Gastroesophageal sphincter (tissue), 4 donors: ENCODE data around the gene MGST3. TPM values are rescaled to one million over a fixed set of nuclear protein-coding genes. Genes with fewer than 3 reads are reported as not detected.
"Not testable (repeated sequence)": the region's sequence is repeated elsewhere in the genome, so short reads cannot be mapped to it uniquely, and the experiment has no call there.

Source experiments
- ATAC-seq: fragments of 150-250 bp; one replicate; pipeline ENCODE4 v1.9.1; 2016; ENCODE audit warnings: mild to moderate bottlenecking, moderate library complexity
- H3K27ac ChIP-seq, 4 donors: fragments of 200-600 bp; sonication (generic) in 3 of 4; 1 replicate in 3 of 4; 2 replicates in 1 of 4; pipeline ENCODE4 v1.5.1; 2016 to 2019
- H3K27me3 ChIP-seq: fragments of 200-600 bp; sonication (generic); one replicate; pipeline ENCODE4 v1.5.1; 2019
- H3K36me3 ChIP-seq, 2 donors: fragments of 200-600 bp; sonication (generic); one replicate each; pipeline ENCODE4 v1.5.1; 2019; ENCODE audit warnings: control low read depth in 1 of 2
- H3K4me1 ChIP-seq, 3 donors: fragments of 200-600 bp; sonication (generic); 1 replicate in 2 of 3; 2 replicates in 1 of 3; pipeline ENCODE4 v1.5.1; 2016 to 2019; ENCODE audit warnings: control low read depth in 2 of 3
- H3K4me3 ChIP-seq, 2 donors: fragments of 200-600 bp; sonication (generic); one replicate each; pipeline ENCODE4 v1.5.1; 2019; ENCODE audit warnings: mild to moderate bottlenecking in 1 of 2, moderate library complexity in 1 of 2
- H3K9me3 ChIP-seq, 3 donors: fragments of 200-600 bp; sonication (generic); one replicate each; pipeline ENCODE4 v1.5.1; 2017 to 2019; ENCODE audit warnings: control low read depth in 2 of 3
- CTCF ChIP-seq, 4 experiments: fragments of 200-600 bp in 2 of 4; fragments of 450-650 bp in 2 of 4; sonication (generic) in 1 of 4; IDR thresholded peaks; one replicate each; pipeline ENCODE4 v1.5.1; 2017 to 2019; ENCODE audit warnings: antibody characterized with exemption in 4 of 4, mild to moderate bottlenecking in 2 of 4, moderate library complexity in 2 of 4
- EP300 ChIP-seq: sonication (generic); formaldehyde crosslinking; IDR thresholded peaks from one replicate; pipeline ENCODE4 v1.6.1; 2017; ENCODE audit warnings: antibody characterized with exemption, mild to moderate bottlenecking
- POLR2A ChIP-seq, 2 donors: fragments of 450-650 bp; IDR thresholded peaks; one replicate each; pipeline ENCODE4 v1.6.1; 2017; ENCODE audit warnings: antibody characterized with exemption in 2 of 2, mild to moderate bottlenecking in 2 of 2, moderate library complexity in 1 of 2
- POLR2AphosphoS5 ChIP-seq: sonication (generic); formaldehyde crosslinking; IDR thresholded peaks from one replicate; pipeline ENCODE4 v1.6.1; 2017; ENCODE audit warnings: antibody characterized with exemption
- WGBS, 2 donors: methylation state at CpG; one replicate each; pipeline ENCODE4 v1.1.5; 2018; ENCODE audit warnings: low coverage in 1 of 2; 5-methylcytosine and 5-hydroxymethylcytosine counted together
- total RNA-seq, 4 donors: library from RNA; depleted of rRNA; stranded (reverse); fragments of >200 nt; gene quantifications; one replicate each; pipeline ENCODE4 v1.1.0, GENCODE V29; 2016

The MGST3 gene
- total RNA-seq, 4 donors from 2014 or later = 190 to 236 (median 230) TPM

- WGBS, 2 donors = 0 to 22% methylated on average over 2 of the region's 2 CpGs
- TF ChIP-seq POLR2A (IDR thresholded peaks at IDR 0.05) (no peak), CTCF (IDR thresholded peaks at IDR 0.05) (no peak)
- H3K27me3 ChIP-seq = no peaks in the 10 kb centered on the region
- no peak for ATAC-seq
- H3K4me3 ChIP-seq = no peak overlapping the region
- H3K36me3 ChIP-seq = peaks cover 0 to 88% of the 10 kb centered on the region in 2 donors
- no peak overlapping the region for H3K27ac ChIP-seq
- H3K4me1 ChIP-seq = no peaks in the 10 kb centered on the region
- no peaks in the 10 kb centered on the region for H3K9me3 ChIP-seq
These were observed 47.5 kb downstream of the MGST3 start for GRCh38 chr1:165678509-165678908.

GRCh38 chr1:165679282-165680036, 48.4 kb downstream of the MGST3 start:
- Histone ChIP-seq H3K27ac (no peak overlapping the region), H3K4me3 (no peak overlapping the region), H3K9me3 (no peaks in the 10 kb centered on the region), H3K4me1 (no peaks in the 10 kb centered on the region), H3K36me3 (peaks cover 0 to 87% of the 10 kb centered on the region in 2 donors), H3K27me3 (no peaks in the 10 kb centered on the region)
- TF ChIP-seq EP300 (no peak), CTCF (IDR thresholded peaks at IDR 0.05) (no peak), POLR2A (IDR thresholded peaks at IDR 0.05) (no peak), POLR2AphosphoS5 (no peak)
- WGBS, 2 donors = 40 to 100% methylated on average over 1 of the region's 1 CpG
- no peak for ATAC-seq

GRCh38 chr1:165680303-165680702, 49.3 kb downstream of the MGST3 start:
- peaks cover 0 to 79% of the 10 kb centered on the region in 2 donors for H3K36me3 ChIP-seq
- no peak for TF ChIP-seq CTCF (IDR thresholded peaks at IDR 0.05)
- no peak for TF ChIP-seq EP300
- no peak for TF ChIP-seq POLR2AphosphoS5
- TF ChIP-seq POLR2A (IDR thresholded peaks at IDR 0.05) = no peak
- no peak overlapping the region for H3K27ac ChIP-seq
- ATAC-seq = no peak
- no peak overlapping the region for H3K4me3 ChIP-seq
- H3K9me3 ChIP-seq = no peaks in the 10 kb centered on the region
- WGBS, 2 donors = 86% methylated on average over 2 of the region's 2 CpGs; no CpG with 5 or more reads in 1 of the 2 donors
- no peaks in the 10 kb centered on the region for H3K27me3 ChIP-seq
- no peaks in the 10 kb centered on the region for H3K4me1 ChIP-seq

- H3K9me3 ChIP-seq, H3K4me1 ChIP-seq, H3K27ac ChIP-seq, H3K4me3 ChIP-seq, ATAC-seq, H3K27me3 ChIP-seq: not testable (repeated sequence)
- 89 to 96% methylated on average over 4 of the region's 4 CpGs for WGBS, 2 donors
- H3K36me3 ChIP-seq = peaks cover 0 to 77% of the 10 kb centered on the region in 2 donors
These were observed 49.7 kb downstream of the MGST3 start for GRCh38 chr1:165680773-165681172.

GRCh38 chr1:165683848-165684485, 52.9 kb downstream of the MGST3 start:
- Histone ChIP-seq H3K4me3 (no peak overlapping the region), H3K27ac (no peak overlapping the region), H3K36me3 (peaks cover 0 to 62% of the 10 kb centered on the region in 2 donors), H3K9me3 (no peaks in the 10 kb centered on the region), H3K27me3 (no peaks in the 10 kb centered on the region), H3K4me1 (no peaks in the 10 kb centered on the region)
- ATAC-seq = no peak
- 25 to 40% methylated on average over 1 of the region's 1 CpG for WGBS, 2 donors
- TF ChIP-seq POLR2A (IDR thresholded peaks at IDR 0.05) (no peak), EP300 (no peak), POLR2AphosphoS5 (no peak), CTCF (IDR thresholded peaks at IDR 0.05) (no peak)
